ENCODE measurements around the gene EPB41L3. TPM values are rescaled to one million over a fixed set of nuclear protein-coding genes. Genes with fewer than 3 reads are reported as not detected.

The EPB41L3 gene
- polyA plus RNA-seq, 2 of the 4 experiments (the other 2 are of a cell fraction): 0.46 to 1.00 TPM

- no peak for TF ChIP-seq FOSL2 (IDR thresholded peaks at IDR 0.05)
- TF ChIP-seq FOSL2 (CRISPR knock-in tag; IDR thresholded peaks at IDR 0.05): no peak
- no peak for TF ChIP-seq MAFK (IDR thresholded peaks at IDR 0.05; ENCODE audit: partially characterized antibody)
- TF ChIP-seq CHD2 (IDR thresholded peaks at IDR 0.05; ENCODE audit: low read length, partially characterized antibody): no peak
These were observed 76.1 kb downstream of the EPB41L3 start (continued) for GRCh38 chr18:5467671-5468070.

DNA sequence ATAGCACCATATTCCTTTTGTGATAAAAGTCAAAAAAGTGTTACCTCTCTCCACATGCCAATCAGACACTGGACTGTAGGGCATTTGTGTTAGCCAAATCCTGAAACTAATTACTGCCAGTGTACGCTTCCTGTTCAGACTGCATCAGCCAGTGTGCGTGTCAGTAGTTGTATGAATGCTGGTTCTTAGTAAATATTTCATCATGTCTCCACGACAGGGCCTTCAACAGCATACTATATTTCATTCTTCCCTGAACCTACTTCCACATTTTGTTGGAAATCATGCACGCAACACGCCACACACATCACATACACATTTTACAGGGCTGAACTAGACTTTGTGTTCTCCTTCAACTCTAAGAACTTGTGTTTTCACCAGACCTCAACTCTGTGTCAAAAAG, 77.5 kb downstream of the EPB41L3 start:
- CTCF ChIA-PET: no interaction called here
- TF ChIP-seq EHF (CRISPR knock-in tag; IDR thresholded peaks at IDR 0.05) (no peak), JUN (IDR thresholded peaks at IDR 0.05) (no peak), JUNB (IDR thresholded peaks at IDR 0.05) (no peak), PHF8 (IDR thresholded peaks at IDR 0.05; ENCODE audit: borderline replicate concordance, low read depth) (no peak), GATA3 (IDR thresholded peaks at IDR 0.05; ENCODE audit: borderline replicate concordance) (no peak), RFX5 (IDR thresholded peaks at IDR 0.05) (no peak), CBX8 (IDR thresholded peaks at IDR 0.05) (no peak), FOSB (CRISPR knock-in tag; IDR thresholded peaks at IDR 0.05) (no peak), RCOR1 (IDR thresholded peaks at IDR 0.05; ENCODE audit: low read depth, low read length) (no peak), CHD2 (IDR thresholded peaks at IDR 0.05; ENCODE audit: low read length, partially characterized antibody) (no peak), ZSCAN20 (CRISPR knock-in tag; IDR thresholded peaks at IDR 0.05) (no peak), ZNF302 (CRISPR knock-in tag; IDR thresholded peaks at IDR 0.05) (no peak), E2F6 (IDR thresholded peaks at IDR 0.05; ENCODE audit: borderline replicate concordance, low read depth) (no peak)
- TF ChIP-seq, protein P1, sequence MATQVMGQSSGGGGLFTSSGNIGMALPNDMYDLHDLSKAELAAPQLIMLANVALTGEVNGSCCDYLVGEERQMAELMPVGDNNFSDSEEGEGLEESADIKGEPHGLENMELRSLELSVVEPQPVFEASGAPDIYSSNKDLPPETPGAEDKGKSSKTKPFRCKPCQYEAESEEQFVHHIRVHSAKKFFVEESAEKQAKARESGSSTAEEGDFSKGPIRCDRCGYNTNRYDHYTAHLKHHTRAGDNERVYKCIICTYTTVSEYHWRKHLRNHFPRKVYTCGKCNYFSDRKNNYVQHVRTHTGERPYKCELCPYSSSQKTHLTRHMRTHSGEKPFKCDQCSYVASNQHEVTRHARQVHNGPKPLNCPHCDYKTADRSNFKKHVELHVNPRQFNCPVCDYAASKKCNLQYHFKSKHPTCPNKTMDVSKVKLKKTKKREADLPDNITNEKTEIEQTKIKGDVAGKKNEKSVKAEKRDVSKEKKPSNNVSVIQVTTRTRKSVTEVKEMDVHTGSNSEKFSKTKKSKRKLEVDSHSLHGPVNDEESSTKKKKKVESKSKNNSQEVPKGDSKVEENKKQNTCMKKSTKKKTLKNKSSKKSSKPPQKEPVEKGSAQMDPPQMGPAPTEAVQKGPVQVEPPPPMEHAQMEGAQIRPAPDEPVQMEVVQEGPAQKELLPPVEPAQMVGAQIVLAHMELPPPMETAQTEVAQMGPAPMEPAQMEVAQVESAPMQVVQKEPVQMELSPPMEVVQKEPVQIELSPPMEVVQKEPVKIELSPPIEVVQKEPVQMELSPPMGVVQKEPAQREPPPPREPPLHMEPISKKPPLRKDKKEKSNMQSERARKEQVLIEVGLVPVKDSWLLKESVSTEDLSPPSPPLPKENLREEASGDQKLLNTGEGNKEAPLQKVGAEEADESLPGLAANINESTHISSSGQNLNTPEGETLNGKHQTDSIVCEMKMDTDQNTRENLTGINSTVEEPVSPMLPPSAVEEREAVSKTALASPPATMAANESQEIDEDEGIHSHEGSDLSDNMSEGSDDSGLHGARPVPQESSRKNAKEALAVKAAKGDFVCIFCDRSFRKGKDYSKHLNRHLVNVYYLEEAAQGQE (IDR thresholded peaks at IDR 0.05): no peak
- TF ChIP-seq, protein P2, sequence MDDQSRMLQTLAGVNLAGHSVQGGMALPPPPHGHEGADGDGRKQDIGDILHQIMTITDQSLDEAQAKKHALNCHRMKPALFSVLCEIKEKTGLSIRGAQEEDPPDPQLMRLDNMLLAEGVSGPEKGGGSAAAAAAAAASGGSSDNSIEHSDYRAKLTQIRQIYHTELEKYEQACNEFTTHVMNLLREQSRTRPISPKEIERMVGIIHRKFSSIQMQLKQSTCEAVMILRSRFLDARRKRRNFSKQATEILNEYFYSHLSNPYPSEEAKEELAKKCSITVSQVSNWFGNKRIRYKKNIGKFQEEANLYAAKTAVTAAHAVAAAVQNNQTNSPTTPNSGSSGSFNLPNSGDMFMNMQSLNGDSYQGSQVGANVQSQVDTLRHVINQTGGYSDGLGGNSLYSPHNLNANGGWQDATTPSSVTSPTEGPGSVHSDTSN (IDR thresholded peaks at IDR 0.05): no peak
- TF ChIP-seq, protein P3, sequence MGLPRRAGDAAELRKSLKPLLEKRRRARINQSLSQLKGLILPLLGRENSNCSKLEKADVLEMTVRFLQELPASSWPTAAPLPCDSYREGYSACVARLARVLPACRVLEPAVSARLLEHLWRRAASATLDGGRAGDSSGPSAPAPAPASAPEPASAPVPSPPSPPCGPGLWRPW (IDR thresholded peaks at IDR 0.05): no peak
- TF ChIP-seq, protein P4, sequence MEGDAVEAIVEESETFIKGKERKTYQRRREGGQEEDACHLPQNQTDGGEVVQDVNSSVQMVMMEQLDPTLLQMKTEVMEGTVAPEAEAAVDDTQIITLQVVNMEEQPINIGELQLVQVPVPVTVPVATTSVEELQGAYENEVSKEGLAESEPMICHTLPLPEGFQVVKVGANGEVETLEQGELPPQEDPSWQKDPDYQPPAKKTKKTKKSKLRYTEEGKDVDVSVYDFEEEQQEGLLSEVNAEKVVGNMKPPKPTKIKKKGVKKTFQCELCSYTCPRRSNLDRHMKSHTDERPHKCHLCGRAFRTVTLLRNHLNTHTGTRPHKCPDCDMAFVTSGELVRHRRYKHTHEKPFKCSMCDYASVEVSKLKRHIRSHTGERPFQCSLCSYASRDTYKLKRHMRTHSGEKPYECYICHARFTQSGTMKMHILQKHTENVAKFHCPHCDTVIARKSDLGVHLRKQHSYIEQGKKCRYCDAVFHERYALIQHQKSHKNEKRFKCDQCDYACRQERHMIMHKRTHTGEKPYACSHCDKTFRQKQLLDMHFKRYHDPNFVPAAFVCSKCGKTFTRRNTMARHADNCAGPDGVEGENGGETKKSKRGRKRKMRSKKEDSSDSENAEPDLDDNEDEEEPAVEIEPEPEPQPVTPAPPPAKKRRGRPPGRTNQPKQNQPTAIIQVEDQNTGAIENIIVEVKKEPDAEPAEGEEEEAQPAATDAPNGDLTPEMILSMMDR (IDR thresholded peaks at IDR 0.05): no peak
- DNase-seq (ENCODE audit: low read depth in 1 of 2, low spot score in 1 of 2): no peak
- no peak overlapping the region for H3K4me3 ChIP-seq
- no peaks in the 10 kb centered on the region for H3K4me1 ChIP-seq
- H3K27ac ChIP-seq: no peak overlapping the region
- 17% methylated on average over 5 of the region's 5 CpGs for WGBS (ENCODE audit: missing lambda C conversion rate)
- H3K9me3 ChIP-seq: no peaks in the 10 kb centered on the region
- POLR2A ChIA-PET: no interaction called here
- no peak for FAIRE-seq
- no peak for ATAC-seq
- no peak overlapping the region for H3K4me2 ChIP-seq

Data from A549 (cell line).